OCI-LY7 (cell line): ENCODE results near the gene KIF27. TPM values are rescaled to one million over a fixed set of nuclear protein-coding genes. Genes with fewer than 3 reads are reported as not detected.

Experiments
- BruUV-seq: library from RNA; stranded (reverse); fragments of 400-500 nt; replicated peaks from 2 replicates; lab custom pipeline; 2021; lab: Mats Ljungman, UMichigan
- CTCF ChIA-PET: fragments of 300-600 bp; sonication (Branson Sonifier 250); formaldehyde crosslinking; loops from one replicate; lab custom pipeline; 2022; ENCODE audit warnings: antibody characterized with exemption; ENCODE audit not compliant: unreplicated experiment; lab: Charles Lee
- POLR2A ChIA-PET: fragments of 300-600 bp; sonication (Branson Sonifier 250); formaldehyde crosslinking; loops from one replicate; lab custom pipeline; 2022; ENCODE audit warnings: antibody characterized with exemption; lab: Charles Lee
- DNase-seq: peaks from one replicate; pipeline ENCODE4 v3.0.0-alpha.2; 2015; ENCODE audit warnings: low spot score
- H2AFZ ChIP-seq: fragments of 200-600 bp; sonication (generic), shearing (Covaris generic); 2 replicates; pipeline ENCODE4 v1.6.1; 2014; ENCODE audit warnings: mild to moderate bottlenecking, antibody characterized with exemption, low read length, moderate library complexity
- H3K27ac ChIP-seq: fragments of 200-600 bp; sonication (generic); 2 replicates; pipeline ENCODE4 v1.5.1; 2014; ENCODE audit warnings: mixed run types, low read depth, mild to moderate bottlenecking, moderate library complexity, low read length, inconsistent platforms; ENCODE audit not compliant: poor library complexity, severe bottlenecking
- H3K36me3 ChIP-seq: fragments of 200-600 bp; sonication (generic); 2 replicates; pipeline ENCODE4 v1.6.1; 2014; ENCODE audit warnings: mild to moderate bottlenecking, antibody characterized with exemption, low read length, moderate library complexity, mixed read lengths; ENCODE audit not compliant: insufficient read depth
- H3K4me1 ChIP-seq: fragments of 200-600 bp; sonication (generic); 2 replicates; pipeline ENCODE4 v1.5.1; 2014; ENCODE audit warnings: mild to moderate bottlenecking, low read length; ENCODE audit not compliant: insufficient read depth, poor library complexity, severe bottlenecking
- H3K4me2 ChIP-seq: fragments of 200-600 bp; sonication (generic); 2 replicates; pipeline ENCODE4 v1.6.1; 2014; ENCODE audit warnings: mild to moderate bottlenecking, low read length
- H3K4me3 ChIP-seq: fragments of 200-600 bp; sonication (generic); 2 replicates; pipeline ENCODE4 v1.5.1; 2014; ENCODE audit warnings: mild to moderate bottlenecking, low read depth, low read length; ENCODE audit not compliant: poor library complexity, severe bottlenecking
- H3K79me2 ChIP-seq: fragments of 200-600 bp; sonication (generic); 2 replicates; pipeline ENCODE4 v1.6.1; 2016; ENCODE audit warnings: low read depth, mild to moderate bottlenecking, low read length, moderate library complexity, mixed read lengths; ENCODE audit not compliant: insufficient read depth
- H3K9me2 ChIP-seq: fragments of 200-600 bp; sonication (generic); 2 replicates; pipeline ENCODE4 v1.6.1; 2016; ENCODE audit warnings: mild to moderate bottlenecking, low read length, mixed read lengths; ENCODE audit not compliant: insufficient read depth
- H3K9me3 ChIP-seq: fragments of 200-600 bp; sonication (generic); 2 replicates; pipeline ENCODE4 v1.6.1; 2014; ENCODE audit warnings: mild to moderate bottlenecking, mixed run types, low read length, mixed read lengths
- H4K20me1 ChIP-seq: fragments of 200-600 bp; sonication (generic); 2 replicates; pipeline ENCODE4 v1.6.1; 2014; ENCODE audit warnings: mild to moderate bottlenecking, antibody characterized with exemption, low read length, moderate library complexity, mixed read lengths; ENCODE audit not compliant: insufficient read depth
- CTCF ChIP-seq: fragments of 200-600 bp; sonication (generic); conservative IDR thresholded peaks from 2 replicates; pipeline ENCODE4 v1.5.1; 2014; ENCODE audit warnings: mild to moderate bottlenecking, antibody characterized with exemption, low read length, moderate library complexity, mixed read lengths
- EZH2phosphoT487 ChIP-seq: fragments of 200-600 bp; sonication (generic); IDR thresholded peaks from 2 replicates; pipeline ENCODE4 v1.6.1; 2018; ENCODE audit warnings: low read depth, borderline replicate concordance, mild to moderate bottlenecking, mixed run types, antibody characterized with exemption, low read length, moderate library complexity, mixed read lengths
- intact Hi-C: fragments of 100-400 bp; cut with micrococcal nuclease; formaldehyde crosslinking; loops from one replicate; pipeline ENCODE4 v1.10.0; 2022; ENCODE audit not compliant: unreplicated experiment
- total RNA-seq, 2 experiments: library from RNA; depleted of rRNA in 1 of 2; stranded (reverse); fragments of >200 nt in 1 of 2; shearing (Covaris generic) in 1 of 2; gene quantifications; 2 replicates each; pipeline ENCODE4 v1.2.3, GENCODE V29; 2014 to 2022

Gene KIF27
- total RNA-seq, 2 experiments from 2014 or later, result 5.6 to 7.3 TPM

- intact Hi-C loops, result no loop called here
- no peaks in the 10 kb centered on the region for H3K4me1 ChIP-seq
- H3K9me2 ChIP-seq, result no peaks in the 10 kb centered on the region
- no peaks in the 10 kb centered on the region for H3K9me3 ChIP-seq
- ChIA-PET CTCF (no interaction called here), POLR2A (interaction anchor here (0.7 kb wide), 2 partner anchors 257 to 591 kb away, joined by 4 to 7 read pairs; no protein-coding TSS in a partner anchor)
- no peak overlapping the region for H3K27ac ChIP-seq
- BruUV-seq, result no TSS peak
- no peak overlapping the region for H3K4me2 ChIP-seq
- H3K4me3 ChIP-seq, result no peak overlapping the region
- DNase-seq, result no peak
- H4K20me1 ChIP-seq, result no peaks in the 10 kb centered on the region
- no peaks in the 10 kb centered on the region for H3K79me2 ChIP-seq
- H3K36me3 ChIP-seq, result no peaks in the 10 kb centered on the region
- no peak overlapping the region for H2AFZ ChIP-seq
- no peak for TF ChIP-seq CTCF
- TF ChIP-seq EZH2phosphoT487, result no peak
Observed at GRCh38 chr9:83932011-83932410, 10.8 kb upstream of the KIF27 start.

- Histone ChIP-seq H4K20me1 (no peaks in the 10 kb centered on the region), H3K27ac (no peak overlapping the region), H3K9me2 (no peaks in the 10 kb centered on the region), H3K4me3 (no peak overlapping the region), H3K4me1 (no peaks in the 10 kb centered on the region), H2AFZ (no peak overlapping the region), H3K79me2 (no peaks in the 10 kb centered on the region), H3K4me2 (no peak overlapping the region), H3K9me3 (no peaks in the 10 kb centered on the region), H3K36me3 (no peaks in the 10 kb centered on the region)
- TF ChIP-seq EZH2phosphoT487, result no peak
- TF ChIP-seq CTCF, result no peak
- BruUV-seq, result no TSS peak
- intact Hi-C loops, result no loop called here
- DNase-seq, result no peak
- ChIA-PET POLR2A (no interaction called here), CTCF (no interaction called here)
Observed at GRCh38 chr9:83930881-83931280, 9.6 kb upstream of the KIF27 start.

GRCh38 chr9:83927591-83927990, 6.4 kb upstream of the KIF27 start:
- CTCF ChIA-PET, result no interaction called here
- BruUV-seq, result no TSS peak
- no peak overlapping the region for H2AFZ ChIP-seq
- intact Hi-C loops, result no loop called here
- POLR2A ChIA-PET, result no interaction called here
- no peaks in the 10 kb centered on the region for H3K9me2 ChIP-seq
- no peak overlapping the region for H3K4me3 ChIP-seq
- H3K36me3 ChIP-seq, result no peaks in the 10 kb centered on the region
- no peak overlapping the region for H3K27ac ChIP-seq
- H3K79me2 ChIP-seq, result no peaks in the 10 kb centered on the region
- no peak for TF ChIP-seq EZH2phosphoT487
- no peak for TF ChIP-seq CTCF
- H4K20me1 ChIP-seq, result no peaks in the 10 kb centered on the region
- H3K4me2 ChIP-seq, result no peak overlapping the region
- no peak for DNase-seq
- H3K9me3 ChIP-seq, result no peaks in the 10 kb centered on the region
- H3K4me1 ChIP-seq, result peaks cover 3% of the 10 kb centered on the region
